PC-9 (cell line): Measurements from ENCODE around the gene UVRAG. TPM values are rescaled to one million over a fixed set of nuclear protein-coding genes. Genes with fewer than 3 reads are reported as not detected.

Experiments
- BruUV-seq: library from RNA; stranded (reverse); fragments of 400-500 nt; replicated peaks from 2 replicates; lab custom pipeline; 2021; lab: Mats Ljungman, UMichigan
- CTCF ChIA-PET: fragments of 300-600 bp; sonication (Branson Sonifier 250); formaldehyde crosslinking; loops from one replicate; lab custom pipeline; 2022; ENCODE audit warnings: antibody characterized with exemption; lab: Charles Lee
- POLR2A ChIA-PET: fragments of 300-600 bp; sonication (Branson Sonifier 250); formaldehyde crosslinking; loops from one replicate; lab custom pipeline; 2022; ENCODE audit warnings: antibody characterized with exemption; ENCODE audit not compliant: unreplicated experiment; lab: Charles Lee
- DNase-seq, 2 experiments: peaks; one replicate each; pipeline versions ENCODE4 v3.0.0 to v3.0.0-alpha.2; 2015 to 2022; ENCODE audit warnings: mixed read lengths in 1 of 2
- H2AFZ ChIP-seq: fragments of 200-600 bp; sonication (generic); 2 replicates; pipeline ENCODE4 v1.8.1; 2017; ENCODE audit warnings: antibody characterized with exemption
- H3F3A ChIP-seq: fragments of 200-600 bp; sonication (generic); 2 replicates; pipeline ENCODE4 v1.8.1; 2017; ENCODE audit warnings: antibody characterized with exemption, mild to moderate bottlenecking, low read depth; ENCODE audit not compliant: insufficient read depth
- H3K27ac ChIP-seq: fragments of 200-600 bp; sonication (generic); 2 replicates; pipeline ENCODE4 v1.6.1; 2016; ENCODE audit warnings: mixed run types
- H3K27me3 ChIP-seq: fragments of 200-600 bp; sonication (generic); 2 replicates; pipeline ENCODE4 v1.6.1; 2016; ENCODE audit warnings: low read depth, mixed run types; ENCODE audit not compliant: insufficient read depth
- H3K36me3 ChIP-seq: fragments of 200-600 bp; sonication (generic); 2 replicates; pipeline ENCODE4 v1.6.1; 2016; ENCODE audit warnings: low read depth, mixed run types
- H3K4me1 ChIP-seq: fragments of 200-600 bp; sonication (generic); replicated peaks from 2 replicates; pipeline ENCODE4 v1.6.1; 2016; ENCODE audit warnings: mixed run types; ENCODE audit not compliant: insufficient read depth
- H3K4me2 ChIP-seq: fragments of 200-600 bp; sonication (generic); 2 replicates; pipeline ENCODE4 v1.6.1; 2017; ENCODE audit warnings: mixed run types
- H3K4me3 ChIP-seq: fragments of 200-600 bp; sonication (generic); 2 replicates; pipeline ENCODE4 v1.6.1; 2016; ENCODE audit warnings: mixed run types
- H3K79me2 ChIP-seq: fragments of 200-600 bp; sonication (generic); 2 replicates; pipeline ENCODE4 v1.6.1; 2017; ENCODE audit warnings: low read depth, mixed run types
- H3K9me2 ChIP-seq: fragments of 200-600 bp; sonication (generic); 2 replicates; pipeline ENCODE4 v1.8.1; 2017; ENCODE audit warnings: mild to moderate bottlenecking; ENCODE audit not compliant: insufficient read depth
- H3K9me3 ChIP-seq: fragments of 200-600 bp; sonication (generic); 2 replicates; pipeline ENCODE4 v1.8.1; 2016; ENCODE audit warnings: low read depth; ENCODE audit not compliant: insufficient read depth
- H4K20me1 ChIP-seq: fragments of 200-600 bp; sonication (generic); 2 replicates; pipeline ENCODE4 v1.8.1; 2017; ENCODE audit not compliant: insufficient read depth
- CTCF ChIP-seq: fragments of 200-600 bp; sonication (generic); conservative IDR thresholded peaks from 2 replicates; pipeline ENCODE4 v1.6.1; 2017; ENCODE audit warnings: mixed run types, antibody characterized with exemption, mild to moderate bottlenecking, moderate library complexity
- EZH2 ChIP-seq: fragments of 200-600 bp; sonication (generic); IDR thresholded peaks from 2 replicates; pipeline ENCODE4 v1.8.0; 2017; ENCODE audit warnings: antibody characterized with exemption, low read depth
- intact Hi-C: fragments of 100-400 bp; cut with micrococcal nuclease; formaldehyde crosslinking; loops from one replicate; pipeline ENCODE4 v1.10.0; 2022; ENCODE audit not compliant: unreplicated experiment
- total RNA-seq: library from RNA; stranded (reverse); gene quantifications from 2 replicates; pipeline ENCODE4 v1.2.3, GENCODE V29; 2021

UVRAG gene
- total RNA-seq, 1 experiment from 2014 or later = 20.4 TPM

GRCh38 chr11:76064192-76064591 lies 249.2 kb downstream of the UVRAG start:
- no peaks in the 10 kb centered on the region for H3K27me3 ChIP-seq
- H3F3A ChIP-seq = no peaks in the 10 kb centered on the region
- H3K9me2 ChIP-seq = no peaks in the 10 kb centered on the region
- H3K36me3 ChIP-seq = no peaks in the 10 kb centered on the region
- H3K9me3 ChIP-seq = no peaks in the 10 kb centered on the region
- no peaks in the 10 kb centered on the region for H3K4me1 ChIP-seq
- ChIA-PET POLR2A (no interaction called here), CTCF (no interaction called here)
- no peaks in the 10 kb centered on the region for H4K20me1 ChIP-seq
- intact Hi-C loops = no loop called here
- H3K4me2 ChIP-seq = no peak overlapping the region
- no peak overlapping the region for H3K4me3 ChIP-seq
- no peak for DNase-seq
- TF ChIP-seq CTCF (no peak), EZH2 (no peak)
- H2AFZ ChIP-seq = no peak overlapping the region
- no peak overlapping the region for H3K27ac ChIP-seq
- BruUV-seq = no TSS peak
- no peaks in the 10 kb centered on the region for H3K79me2 ChIP-seq

DNA sequence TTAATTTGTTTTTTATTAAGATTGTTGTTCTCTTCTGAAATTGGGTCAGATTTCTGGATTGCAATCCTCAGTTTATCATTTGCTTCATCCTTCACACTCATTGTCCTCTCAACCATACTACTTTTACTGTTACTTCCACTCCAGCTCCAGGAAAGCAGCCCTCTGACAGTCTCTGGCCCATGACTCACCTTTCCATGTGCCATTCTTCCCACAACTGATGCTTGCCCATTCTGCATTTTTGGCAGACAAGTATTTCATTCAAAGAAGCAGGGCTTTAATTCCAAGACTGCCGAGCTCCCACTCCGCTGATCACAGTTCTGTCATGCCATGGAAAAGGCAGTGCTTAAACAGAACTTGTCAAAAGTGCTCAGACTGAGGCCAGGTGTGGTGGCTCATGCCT lies 252.1 kb downstream of the UVRAG start:
- DNase-seq = no peak
- intact Hi-C loops = no loop called here
- H2AFZ ChIP-seq = no peak overlapping the region
- H3K27me3 ChIP-seq = no peaks in the 10 kb centered on the region
- H4K20me1 ChIP-seq = no peaks in the 10 kb centered on the region
- H3K9me3 ChIP-seq = no peaks in the 10 kb centered on the region
- no peak overlapping the region for H3K4me3 ChIP-seq
- no TSS peak for BruUV-seq
- H3K79me2 ChIP-seq = no peaks in the 10 kb centered on the region
- H3F3A ChIP-seq = no peaks in the 10 kb centered on the region
- TF ChIP-seq EZH2 (no peak), CTCF (no peak)
- H3K9me2 ChIP-seq = no peaks in the 10 kb centered on the region
- ChIA-PET CTCF (no interaction called here), POLR2A (interaction anchor here (0.6 kb wide), 1 partner anchor 393 kb away, joined by 3 read pairs; no protein-coding TSS in a partner anchor)
- no peaks in the 10 kb centered on the region for H3K36me3 ChIP-seq
- no peak overlapping the region for H3K27ac ChIP-seq
- H3K4me2 ChIP-seq = no peak overlapping the region
- no peaks in the 10 kb centered on the region for H3K4me1 ChIP-seq

DNA sequence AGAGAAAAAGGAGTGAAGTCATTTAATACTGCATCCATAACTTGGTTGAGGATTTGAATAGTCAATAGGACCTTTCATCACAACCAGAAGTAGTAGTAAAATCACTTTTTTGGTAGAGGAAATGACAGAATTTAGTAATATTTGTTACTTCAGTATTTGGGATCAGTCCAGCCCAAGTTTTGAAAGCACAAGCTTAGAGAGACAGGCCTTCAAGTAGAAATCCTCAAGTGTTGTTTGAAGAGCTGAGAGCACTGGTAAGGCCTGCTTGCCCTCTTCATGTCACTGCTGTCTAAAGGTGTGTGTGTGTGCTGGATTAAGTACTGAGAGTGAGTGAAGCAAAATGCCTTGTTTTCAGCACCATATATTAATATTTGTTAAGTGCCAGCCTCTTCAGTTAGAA lies 254.0 kb downstream of the UVRAG start:
- H2AFZ ChIP-seq = no peak overlapping the region
- no peaks in the 10 kb centered on the region for H3K9me3 ChIP-seq
- intact Hi-C loops = no loop called here
- H3K4me3 ChIP-seq = no peak overlapping the region
- BruUV-seq = no TSS peak
- H4K20me1 ChIP-seq = no peaks in the 10 kb centered on the region
- H3K27me3 ChIP-seq = no peaks in the 10 kb centered on the region
- no peak overlapping the region for H3K27ac ChIP-seq
- DNase-seq = no peak
- TF ChIP-seq CTCF = no peak
- TF ChIP-seq EZH2 = no peak
- H3K79me2 ChIP-seq = no peaks in the 10 kb centered on the region
- no peak overlapping the region for H3K4me2 ChIP-seq
- no peaks in the 10 kb centered on the region for H3K9me2 ChIP-seq
- 0 out of 2 replicates have a peak, but pooled peaks cover 7% of the 10 kb centered on the region for H3F3A ChIP-seq
- no peaks in the 10 kb centered on the region for H3K4me1 ChIP-seq
- no peaks in the 10 kb centered on the region for H3K36me3 ChIP-seq
- POLR2A ChIA-PET = no interaction called here
- CTCF ChIA-PET = interaction anchor here (0.6 kb wide), 1 partner anchor 72 kb away, joined by 6 read pairs; no protein-coding TSS in a partner anchor
